Mucosa of gallbladder (tissue), 1 donor: ENCODE results near the gene SELENOS. TPM values are rescaled to one million over a fixed set of nuclear protein-coding genes. Genes with fewer than 3 reads are reported as not detected.

ENCODE experiments used
- DNase-seq: peaks from one replicate; pipeline ENCODE4 v3.0.0-alpha.2; 2020; ENCODE audit warnings: low spot score
- total RNA-seq: library from RNA; stranded (reverse); gene quantifications from one replicate; pipeline ENCODE4 v1.2.1, GENCODE V29; 2021
- donor health status: DM: no; HTN: no; CAD: no.

SELENOS gene, protein sequence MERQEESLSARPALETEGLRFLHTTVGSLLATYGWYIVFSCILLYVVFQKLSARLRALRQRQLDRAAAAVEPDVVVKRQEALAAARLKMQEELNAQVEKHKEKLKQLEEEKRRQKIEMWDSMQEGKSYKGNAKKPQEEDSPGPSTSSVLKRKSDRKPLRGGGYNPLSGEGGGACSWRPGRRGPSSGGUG
- 74.7 TPM for total RNA-seq

DNA sequence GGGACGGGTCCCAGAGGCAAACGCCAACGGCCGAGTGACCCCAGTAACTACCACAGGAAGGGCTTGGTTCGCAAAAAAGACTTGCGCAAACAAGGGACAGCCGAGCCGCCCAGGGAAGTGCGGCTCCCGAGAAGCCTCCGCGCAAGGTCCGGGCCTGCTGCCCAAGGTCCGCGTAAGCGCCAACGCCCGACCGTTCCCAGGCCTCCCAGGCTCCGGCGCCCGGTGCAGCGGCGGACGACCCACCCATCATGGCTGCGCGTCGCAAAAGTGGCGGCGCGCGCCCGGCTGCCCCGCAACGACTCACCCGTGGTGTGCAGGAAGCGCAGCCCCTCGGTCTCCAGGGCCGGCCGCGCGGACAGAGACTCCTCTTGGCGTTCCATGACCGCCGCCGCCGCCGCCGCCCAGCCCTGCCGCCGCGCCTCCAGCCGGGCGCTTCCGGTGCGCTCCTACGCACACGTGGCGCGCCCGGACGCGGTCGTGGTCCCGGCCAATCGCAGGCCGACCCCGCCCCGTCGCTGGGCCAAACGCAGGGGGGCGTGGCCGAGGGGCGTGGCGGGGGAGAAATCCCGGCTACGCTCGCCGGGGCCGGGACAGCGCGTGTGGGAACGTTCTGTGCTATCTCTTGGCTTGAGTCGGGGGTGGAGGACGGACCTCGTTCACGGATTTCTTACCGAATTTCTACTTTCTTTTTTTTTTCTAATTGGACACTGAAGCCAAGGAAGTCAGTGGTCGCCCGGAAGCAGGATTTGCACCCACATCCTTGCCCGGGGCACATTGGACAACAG is at the start of gene SELENOS:
Gene SELENOS (minus strand): TSS at position 448 of the 785 bp plus-strand sequence. CDS start 68 bp downstream, at position 380.
- peak; percentile 90 for DNase-seq

DNA sequence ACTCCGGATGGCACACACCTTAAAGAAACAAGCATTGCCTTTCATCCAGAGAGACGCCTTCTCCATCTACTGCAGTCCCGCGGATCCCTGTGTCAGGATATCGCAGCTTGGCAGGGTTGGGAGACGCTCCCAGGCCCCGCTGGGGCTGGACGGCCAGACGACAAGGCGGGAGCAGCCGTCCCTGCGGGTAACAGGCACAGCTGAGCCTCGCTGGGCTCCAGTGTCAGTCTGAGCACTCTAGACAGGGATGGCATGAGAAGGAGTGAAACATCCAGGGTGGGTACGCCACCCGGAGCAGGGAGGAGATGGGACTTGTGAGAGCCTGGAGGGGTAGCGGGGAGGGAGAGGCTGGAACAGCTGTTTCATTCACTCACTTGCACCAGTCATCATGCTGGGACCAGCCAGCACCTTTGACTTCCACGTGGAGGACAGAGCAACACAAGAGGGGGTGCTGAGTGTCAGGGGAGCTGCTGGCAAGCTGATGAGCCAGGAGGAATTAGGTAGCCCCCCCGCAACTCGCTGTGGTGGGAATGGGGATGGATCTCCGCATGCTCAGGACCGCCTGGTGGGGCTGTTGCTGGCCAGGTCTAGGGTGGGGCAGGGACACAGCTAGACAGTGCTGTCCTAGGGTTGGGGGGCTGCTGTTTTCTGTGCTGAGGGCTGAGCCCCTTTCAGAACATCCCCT is 49.3 kb upstream of the SELENOS start:
- DNase-seq, result no peak

DNA sequence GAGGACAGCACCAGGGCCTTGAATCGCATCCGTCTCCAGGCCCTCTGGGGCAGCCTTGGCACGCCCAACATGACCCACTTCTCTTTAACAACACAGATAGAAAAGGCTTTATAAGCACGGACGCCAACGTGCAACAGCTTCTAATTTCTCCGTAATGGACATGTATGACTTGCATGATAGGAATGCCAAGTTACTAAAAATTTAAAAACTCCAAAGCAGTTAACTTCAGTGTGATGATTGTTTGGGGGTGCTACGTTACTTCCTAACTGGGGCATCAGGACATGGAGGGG is 48.7 kb upstream of the SELENOS start:
- no peak for DNase-seq

DNA sequence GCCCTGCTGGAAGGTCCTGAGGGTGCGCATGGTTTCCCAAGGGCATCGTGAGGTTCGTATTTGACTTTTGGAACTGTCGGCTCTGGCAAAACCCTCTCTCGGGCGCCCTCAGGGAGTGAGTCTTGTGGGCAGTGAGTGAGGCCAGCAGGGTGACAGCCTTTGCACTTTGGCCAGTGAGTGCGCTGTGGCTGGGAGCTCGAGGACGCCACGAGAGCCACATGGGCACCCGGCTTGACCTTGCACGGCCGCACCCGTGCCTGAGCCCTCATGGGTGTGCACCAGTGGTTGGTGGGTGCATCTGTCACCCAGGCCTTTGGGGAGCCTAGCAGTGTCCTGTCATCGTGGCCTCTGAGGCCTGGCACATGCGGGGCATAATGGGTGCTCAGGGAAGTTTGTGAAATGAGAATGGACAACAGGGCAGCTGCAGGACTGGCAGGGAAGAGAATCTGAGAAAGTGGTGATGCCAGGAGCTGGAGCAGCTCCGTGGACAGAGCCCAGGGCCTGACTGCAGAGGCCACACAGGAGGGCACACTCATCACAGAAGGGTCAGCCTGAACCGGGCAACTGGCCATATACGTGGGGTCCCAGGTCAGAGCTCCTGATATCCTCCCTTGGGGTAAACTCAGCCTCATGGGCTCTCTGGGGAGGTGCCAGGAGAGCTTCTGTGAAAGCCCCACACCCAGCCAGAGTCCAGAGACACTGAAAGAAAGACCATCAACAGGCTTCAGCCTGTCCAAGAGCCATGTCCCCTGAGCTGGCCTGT is 48.2 kb upstream of the SELENOS start:
- DNase-seq, result no peak

DNA sequence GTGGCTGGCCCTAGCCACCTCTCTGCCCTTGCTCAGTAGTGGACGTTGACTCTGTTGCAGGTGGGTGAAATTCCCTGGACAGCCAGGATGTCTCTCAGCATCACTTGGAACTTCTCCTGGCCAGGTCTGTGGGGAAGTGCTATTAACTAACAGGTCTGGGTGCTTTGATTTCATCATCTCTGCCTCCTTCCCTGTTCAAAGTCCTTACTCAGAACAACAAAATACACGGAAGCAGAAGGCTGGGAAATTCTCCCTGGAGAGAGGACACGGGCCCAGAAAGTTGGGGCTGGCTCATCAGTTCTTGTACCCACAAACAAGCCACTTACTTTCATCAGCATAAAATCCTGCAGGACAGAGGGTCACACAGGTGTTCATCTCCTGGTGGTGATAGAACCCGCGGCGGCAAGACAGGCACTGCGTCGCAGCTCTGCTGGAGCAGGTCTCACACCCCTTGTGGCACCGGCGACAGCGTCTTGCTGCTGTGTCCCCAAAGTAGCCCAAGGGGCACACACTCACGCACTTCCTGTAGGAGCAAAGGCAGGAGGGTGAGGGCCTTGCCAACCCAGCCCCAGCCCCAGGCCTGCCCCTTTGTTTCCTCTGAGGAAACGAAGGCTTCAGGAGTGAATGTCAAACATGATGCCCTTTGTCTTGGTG is 47.4 kb upstream of the SELENOS start:
- peak; percentile 58 for DNase-seq

DNA sequence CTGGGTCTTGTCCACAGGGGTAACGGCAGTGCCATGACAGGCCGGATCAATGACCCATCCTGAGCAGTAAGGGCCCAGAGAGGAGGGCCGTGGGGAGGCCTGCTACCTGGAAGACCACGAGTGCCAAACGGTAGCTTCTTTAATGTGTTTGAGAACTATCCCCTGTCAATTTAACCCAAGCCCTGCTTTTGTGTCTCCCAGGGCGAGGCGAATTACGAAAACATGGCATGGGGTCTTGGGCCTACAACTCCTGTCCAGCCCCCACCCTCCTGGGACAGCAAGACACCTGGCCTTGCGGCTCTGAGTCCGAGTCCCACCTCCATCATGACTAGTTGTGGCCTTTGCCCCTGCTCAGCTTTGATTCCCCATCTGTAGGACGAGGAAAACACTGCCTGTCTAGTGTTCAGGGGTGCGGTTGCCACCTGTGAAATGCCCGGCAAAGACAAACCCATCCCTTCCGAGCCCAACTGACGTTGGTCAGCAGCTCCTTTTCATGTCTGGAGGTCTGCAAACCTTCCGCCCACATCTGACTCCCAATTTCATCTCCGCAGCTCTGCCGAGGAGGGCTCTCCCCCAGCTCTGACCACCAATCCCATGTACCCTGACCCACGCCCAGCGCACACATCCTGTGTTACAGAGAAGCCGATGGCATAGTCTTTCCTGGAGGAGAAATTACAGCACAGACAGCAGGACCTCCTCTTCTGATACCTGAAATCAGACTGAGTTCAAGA is 46.7 kb upstream of the SELENOS start:
- no peak for DNase-seq

DNA sequence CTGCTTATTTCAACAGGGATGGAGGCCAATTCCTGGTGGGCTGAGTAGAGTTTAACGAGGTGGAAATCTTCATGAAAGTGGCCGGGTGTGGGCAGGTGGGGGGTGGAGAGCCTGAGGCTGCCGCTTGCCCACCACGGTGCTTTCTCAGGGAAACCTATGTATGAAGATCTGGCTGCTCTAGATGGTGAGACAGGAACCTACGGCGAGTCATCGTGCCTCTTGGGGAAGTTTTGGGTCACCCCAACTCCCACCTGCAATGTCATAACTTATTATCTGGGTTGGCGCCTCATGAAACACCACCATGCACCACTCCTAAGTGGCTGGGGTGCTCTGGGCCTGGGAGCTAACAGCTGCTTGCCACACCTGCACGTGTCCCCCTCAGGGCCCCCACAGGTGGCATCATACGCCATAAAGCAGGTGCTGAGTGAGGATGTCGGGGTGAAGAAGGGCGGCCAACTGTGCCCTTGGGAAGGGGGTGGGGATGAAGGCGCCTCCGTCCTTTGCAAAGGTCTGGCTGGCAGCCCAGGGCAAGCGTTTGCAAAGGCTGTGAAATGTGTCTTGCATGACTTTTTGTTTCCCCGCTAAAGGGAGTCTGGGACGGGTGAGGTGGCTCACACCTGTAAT is 45.7 kb upstream of the SELENOS start:
- no peak for DNase-seq

DNA sequence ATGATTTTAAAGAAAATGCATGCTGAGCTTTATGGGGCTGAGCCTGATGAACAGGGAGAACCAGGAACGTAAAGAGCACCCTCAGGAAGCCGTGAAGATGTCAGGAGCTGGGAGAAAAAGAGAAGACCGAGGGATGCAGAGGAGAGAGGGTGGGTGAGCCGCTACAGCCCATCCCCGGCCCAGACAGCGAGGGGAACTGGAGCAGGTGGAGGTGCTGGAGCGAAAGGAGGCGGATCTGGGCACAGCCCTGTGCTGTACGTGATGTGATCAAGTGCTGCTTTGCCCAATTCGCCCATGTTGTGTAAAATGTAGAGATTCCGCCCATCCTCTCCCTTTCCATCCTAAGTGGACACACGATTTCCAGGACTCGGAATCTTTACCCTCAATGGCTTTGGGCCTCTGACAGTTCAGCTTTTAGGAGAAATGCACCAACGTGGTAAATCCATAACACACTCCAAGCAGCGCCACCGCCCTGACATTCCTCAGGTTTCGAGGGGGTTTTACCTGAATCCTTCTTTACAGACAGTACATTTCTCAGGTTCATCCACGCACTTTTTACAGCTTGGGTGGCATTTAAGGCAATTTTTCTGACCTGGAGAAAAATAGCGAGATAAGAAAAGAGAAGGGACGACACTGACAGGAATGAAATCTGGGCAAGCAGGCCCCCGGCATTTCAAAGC is 44.9 kb upstream of the SELENOS start:
- no peak for DNase-seq

DNA sequence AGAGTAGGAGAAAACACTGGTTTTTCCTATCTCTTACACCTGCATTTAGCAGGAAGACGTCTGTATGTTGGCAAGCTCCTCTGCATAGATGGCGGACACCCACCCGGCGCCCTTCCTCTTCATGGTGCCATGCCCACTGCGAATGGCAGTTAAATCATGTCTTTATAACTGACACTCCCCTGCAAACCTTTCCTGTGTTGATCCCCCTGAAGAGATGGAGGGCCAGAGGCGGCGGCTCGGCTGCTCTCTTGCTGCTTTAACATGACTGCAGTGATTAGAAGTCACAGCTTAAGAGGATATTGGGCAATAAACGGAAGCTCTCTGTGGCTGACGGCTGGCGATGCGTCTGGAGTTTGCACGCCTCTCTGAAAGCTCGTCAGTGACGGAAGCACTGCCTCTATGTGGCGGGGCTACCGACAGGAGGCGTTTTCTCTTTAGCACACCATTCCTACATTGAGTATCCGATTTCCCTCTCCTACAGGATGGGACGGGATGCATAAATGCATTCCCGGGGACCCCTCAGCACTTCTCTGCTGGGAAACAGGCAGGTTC is 43.3 kb upstream of the SELENOS start:
- peak; percentile 54 for DNase-seq

DNA sequence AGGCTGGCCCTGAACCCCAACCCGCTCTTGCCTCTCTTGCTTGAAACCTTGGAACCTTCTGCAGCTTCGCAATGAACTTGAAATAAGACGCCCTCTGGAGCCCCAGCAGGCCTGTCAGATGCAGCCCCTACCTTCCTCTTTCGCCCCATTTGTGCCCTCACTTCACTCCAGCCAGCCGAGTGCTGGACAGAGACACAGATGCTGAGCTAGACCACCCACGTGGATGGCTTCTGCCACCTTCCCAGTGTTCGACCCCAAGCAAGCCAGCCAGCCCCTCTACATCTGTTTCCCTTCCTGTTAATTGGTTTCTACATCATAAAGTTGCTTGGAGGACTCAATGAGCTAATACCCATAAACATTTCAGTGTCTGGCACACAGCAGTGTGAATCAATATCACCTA is 41.6 kb upstream of the SELENOS start:
- no peak for DNase-seq

DNA sequence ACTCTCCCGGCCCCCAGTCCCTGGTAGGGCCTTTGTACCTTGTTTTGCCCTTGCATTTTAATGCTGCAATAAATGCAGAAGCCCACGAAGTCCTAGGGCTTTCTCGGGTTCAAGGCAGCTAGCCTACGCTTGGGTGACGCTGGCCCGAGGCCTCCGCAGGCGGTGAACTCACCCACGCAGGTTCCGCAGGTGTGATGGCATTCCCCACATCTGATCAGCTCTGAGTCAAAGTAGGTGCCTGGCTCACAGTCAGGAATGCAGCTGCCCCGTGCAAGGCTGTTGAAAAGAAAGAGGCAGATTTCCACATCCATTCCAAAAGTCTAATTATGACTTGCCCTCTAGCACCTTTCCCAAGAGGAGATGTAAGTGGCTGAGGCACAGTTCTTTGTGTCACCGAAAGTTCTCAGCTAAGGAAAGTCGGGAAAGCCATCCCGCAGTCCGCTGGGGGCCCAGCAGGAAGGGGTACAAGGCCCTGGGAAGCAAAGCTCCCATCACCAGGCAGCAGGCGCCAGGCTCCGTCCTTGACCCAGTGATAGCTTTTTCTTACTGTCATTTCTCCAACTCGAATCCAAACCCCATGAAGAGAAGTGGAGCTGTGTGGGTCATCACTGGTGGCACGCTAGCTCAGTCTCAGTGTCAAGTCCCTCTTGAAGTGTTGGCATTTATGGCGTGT is 41.0 kb upstream of the SELENOS start:
- DNase-seq, result no peak

DNA sequence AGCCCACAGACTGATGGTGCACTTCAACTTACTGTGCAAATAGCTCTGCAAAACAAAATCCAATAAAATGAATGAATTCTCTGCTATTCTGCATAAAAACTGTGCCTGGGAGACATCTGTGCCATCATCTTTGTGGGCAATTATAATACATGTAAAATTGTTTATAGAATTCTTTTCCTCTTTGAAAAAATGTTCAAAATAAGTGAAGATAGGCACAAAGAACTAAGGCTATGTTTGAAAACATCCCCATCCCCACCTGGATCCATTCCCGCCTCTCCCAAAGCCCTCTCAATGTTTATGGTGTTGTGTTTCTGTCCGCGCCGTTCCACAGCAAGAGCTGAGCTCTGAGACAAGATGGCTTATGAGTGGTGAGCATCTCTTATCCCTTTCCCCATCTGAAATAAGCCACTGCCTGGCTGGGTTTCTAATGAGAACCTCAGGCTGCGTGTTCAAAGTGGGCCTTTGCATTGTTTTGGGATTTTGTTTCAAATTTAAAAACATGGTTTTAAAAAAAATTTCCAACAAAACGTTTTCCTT is 40.1 kb upstream of the SELENOS start:
- DNase-seq, result no peak

DNA sequence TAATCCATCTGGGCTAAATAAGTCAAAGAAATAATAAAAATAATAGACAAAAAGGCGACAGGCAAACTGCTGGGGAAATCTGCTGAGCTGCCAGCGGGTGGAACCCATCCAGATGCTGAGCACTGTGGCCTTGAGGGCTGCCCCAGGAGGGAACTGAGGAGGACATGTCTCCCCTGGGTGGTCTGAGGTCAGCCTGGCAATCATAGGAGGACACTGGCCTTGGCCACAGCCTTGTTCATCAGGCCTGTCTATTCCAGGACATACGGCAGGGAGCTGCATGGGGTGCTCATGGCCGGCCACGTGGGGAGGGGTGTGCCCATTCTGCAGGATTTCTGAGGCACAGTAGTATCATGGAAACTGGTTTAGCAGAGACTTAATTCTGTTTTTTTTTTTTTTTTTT is 39.2 kb upstream of the SELENOS start:
- DNase-seq, result no peak

DNA sequence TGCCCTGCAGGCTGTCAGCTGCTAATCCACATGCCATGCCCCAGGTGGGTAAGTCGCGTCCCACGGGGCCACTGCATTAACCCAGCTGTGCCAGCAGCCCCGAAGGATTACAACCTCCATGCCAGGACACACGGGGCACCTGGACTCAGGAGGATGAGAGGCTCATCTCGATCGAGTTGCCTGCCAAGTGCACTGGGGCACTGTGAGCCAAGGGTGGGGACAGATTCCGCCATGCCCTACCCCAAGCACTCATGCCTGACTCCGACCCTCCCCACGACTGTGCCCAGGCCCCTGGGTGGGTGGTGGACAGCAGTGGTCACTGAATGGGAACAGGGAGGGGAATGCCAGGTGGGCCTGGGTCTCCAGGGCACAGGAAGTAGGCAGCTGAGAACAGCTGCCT is 38.5 kb upstream of the SELENOS start:
- DNase-seq, result no peak

DNA sequence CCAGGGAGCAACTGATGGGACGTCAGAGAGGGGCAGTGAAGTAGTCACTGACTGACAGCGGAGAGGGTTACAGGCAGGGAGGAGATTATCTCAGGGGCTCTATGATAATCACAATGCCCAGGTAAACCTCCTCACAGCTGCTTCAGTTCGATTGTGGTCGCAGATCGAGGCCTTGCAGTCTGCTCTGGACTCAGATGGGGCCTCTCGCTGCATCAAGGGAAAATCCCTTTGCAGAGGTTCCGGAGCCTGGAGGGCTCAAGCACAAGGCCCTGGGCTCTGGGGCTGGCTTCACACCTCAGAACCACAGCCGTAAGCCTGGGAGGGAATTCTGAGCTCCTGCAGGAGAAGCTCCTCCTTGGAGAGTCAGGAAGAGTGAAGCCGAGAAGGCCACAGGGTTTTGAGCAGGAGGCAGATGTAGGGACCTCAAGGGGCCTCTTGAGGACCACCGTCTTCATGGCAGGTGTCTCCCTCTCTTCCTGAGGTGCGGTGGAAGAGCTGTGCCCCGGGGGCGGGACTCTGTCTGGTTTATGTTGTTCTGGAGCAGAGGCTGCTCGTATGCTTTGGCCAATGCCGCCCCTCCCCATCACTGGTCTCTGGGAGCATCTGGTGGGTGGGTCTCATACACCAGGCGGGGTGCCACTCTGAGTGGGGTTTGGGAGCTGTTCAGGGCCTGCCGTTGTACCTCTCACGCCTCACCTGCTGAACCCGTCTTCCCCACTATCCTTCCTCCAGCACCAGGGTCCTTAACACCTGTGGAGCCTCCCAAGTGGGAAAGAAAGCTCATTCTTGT is 37.2 kb upstream of the SELENOS start:
- DNase-seq, result no peak

DNA sequence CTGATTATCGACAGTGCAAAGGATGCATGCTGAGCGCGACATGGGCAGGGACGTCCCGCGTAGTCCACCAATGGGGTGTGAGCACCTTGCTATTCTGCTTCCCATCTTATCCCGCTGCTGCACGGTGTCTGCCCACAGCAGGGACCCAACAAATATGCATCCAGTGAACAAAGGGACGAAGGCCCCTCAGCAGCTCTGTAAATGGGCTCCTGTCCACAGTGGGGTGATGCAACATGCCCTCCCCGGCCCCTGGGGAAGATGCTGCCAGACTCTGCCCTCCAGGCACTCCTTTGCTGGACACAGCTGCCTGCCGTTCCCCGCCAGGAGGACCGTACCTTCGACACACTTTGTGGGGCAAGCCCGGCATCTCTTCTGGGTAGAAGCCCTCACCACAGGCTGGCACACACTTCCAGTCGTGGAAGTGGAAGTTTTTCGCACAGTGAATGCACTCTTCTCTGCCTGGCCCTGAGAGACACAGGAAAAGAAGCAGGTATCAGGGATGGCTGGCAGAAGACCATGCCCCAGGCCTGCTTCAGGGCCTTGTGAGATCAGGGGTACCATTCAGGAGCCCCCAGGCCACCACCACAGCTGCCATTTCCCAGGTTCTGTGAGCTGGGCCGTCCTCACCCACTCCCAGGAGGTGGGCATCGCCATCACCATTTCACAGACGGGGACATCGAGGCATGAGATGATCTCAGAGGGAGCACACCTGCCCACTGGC is 35.9 kb upstream of the SELENOS start:
- DNase-seq, result no peak

DNA sequence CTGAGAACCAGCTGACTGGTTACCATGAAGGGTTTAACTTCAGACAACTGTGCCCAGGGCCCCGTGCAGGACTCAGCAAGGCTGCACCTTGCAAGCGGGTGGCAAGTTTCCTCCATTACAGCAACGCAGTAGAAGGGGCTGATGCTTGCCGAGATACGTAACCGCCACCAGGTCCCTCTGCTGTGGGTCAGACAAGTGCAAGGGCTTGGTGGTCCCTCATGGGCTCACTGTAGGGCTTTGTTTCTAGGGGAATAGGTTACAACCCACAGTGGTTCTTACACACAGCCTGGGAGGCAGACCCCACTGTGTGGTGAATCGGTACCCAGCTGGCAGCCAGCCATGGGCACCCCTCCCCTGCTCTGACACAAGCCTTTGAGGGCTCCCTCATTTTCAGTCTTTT is 33.2 kb upstream of the SELENOS start:
- DNase-seq, result no peak

DNA sequence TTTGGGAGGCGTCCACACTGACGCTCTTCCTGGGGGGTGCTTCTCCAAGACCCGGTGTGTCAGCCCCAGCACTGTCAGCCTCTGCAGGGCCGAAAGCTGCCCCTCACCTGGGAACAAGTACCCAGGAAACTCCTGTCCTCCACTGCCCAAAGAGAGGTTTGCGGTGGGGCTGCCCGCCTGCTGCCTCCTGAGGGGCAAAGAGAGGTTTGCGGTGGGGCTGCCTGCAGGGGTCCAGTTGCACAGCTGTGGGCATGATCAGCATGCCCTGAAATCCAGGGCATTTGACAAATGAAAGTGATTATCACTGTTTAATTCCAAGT is 32.8 kb upstream of the SELENOS start:
- no peak for DNase-seq
